ENCODE results near the gene GPR108.
"Not testable (repeated sequence)": the region's sequence is repeated elsewhere in the genome, so short reads cannot be mapped to it uniquely, and the experiment has no call there.

The GPR108 gene

GRCh38 chr19:6718741-6719539, 18.4 kb downstream of the GPR108 start:
- DNase-seq = peak; percentile 23

- no peak for DNase-seq
Measured at GRCh38 chr19:6718111-6718740, 19.2 kb downstream of the GPR108 start.

GRCh38 chr19:6717441-6717971, 19.9 kb downstream of the GPR108 start:
- DNase-seq = no peak

GRCh38 chr19:6717036-6717435, 20.3 kb downstream of the GPR108 start:
- no peak for DNase-seq

GRCh38 chr19:6716610-6716970, 20.8 kb downstream of the GPR108 start:
- DNase-seq = no peak

- DNase-seq = no peak
Measured at GRCh38 chr19:6714749-6715555, 22.4 kb downstream of the GPR108 start.

- no peak for DNase-seq
Measured at GRCh38 chr19:6713773-6714692, 23.3 kb downstream of the GPR108 start.

- no peak for DNase-seq
Measured at GRCh38 chr19:6712692-6713670, 24.4 kb downstream of the GPR108 start.

GRCh38 chr19:6712231-6712630, 25.1 kb downstream of the GPR108 start:
- DNase-seq = no peak

- DNase-seq = no peak
Measured at GRCh38 chr19:6711605-6712004, 25.8 kb downstream of the GPR108 start.

- no peak for DNase-seq
Measured at GRCh38 chr19:6711078-6711361, 26.4 kb downstream of the GPR108 start.

GRCh38 chr19:6710273-6711077, 26.9 kb downstream of the GPR108 start:
- no peak for DNase-seq

GRCh38 chr19:6709549-6709948, 27.8 kb downstream of the GPR108 start:
- DNase-seq = no peak

- DNase-seq = not testable (repeated sequence)
Measured at GRCh38 chr19:6708913-6709312, 28.5 kb downstream of the GPR108 start.

GRCh38 chr19:6708346-6708745, 29.0 kb downstream of the GPR108 start:
- no peak for DNase-seq

GRCh38 chr19:6707658-6708018, 29.7 kb downstream of the GPR108 start:
- no peak for DNase-seq

- DNase-seq = no peak
Measured at GRCh38 chr19:6707011-6707657, 30.2 kb downstream of the GPR108 start.

GRCh38 chr19:6706633-6706958, 30.8 kb downstream of the GPR108 start:
- no peak for DNase-seq

GRCh38 chr19:6705931-6706632, 31.3 kb downstream of the GPR108 start:
- no peak for DNase-seq

Data from suppressor macrophage treated with lipopolysaccharide for 4 hours (primary cell).